ENCODE measurements around the gene PRSS21.
A peak's percentile ranks its signal among the peaks of the same experiment; 100 is the strongest.

PRSS21 gene, protein sequence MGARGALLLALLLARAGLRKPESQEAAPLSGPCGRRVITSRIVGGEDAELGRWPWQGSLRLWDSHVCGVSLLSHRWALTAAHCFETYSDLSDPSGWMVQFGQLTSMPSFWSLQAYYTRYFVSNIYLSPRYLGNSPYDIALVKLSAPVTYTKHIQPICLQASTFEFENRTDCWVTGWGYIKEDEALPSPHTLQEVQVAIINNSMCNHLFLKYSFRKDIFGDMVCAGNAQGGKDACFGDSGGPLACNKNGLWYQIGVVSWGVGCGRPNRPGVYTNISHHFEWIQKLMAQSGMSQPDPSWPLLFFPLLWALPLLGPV

DNA sequence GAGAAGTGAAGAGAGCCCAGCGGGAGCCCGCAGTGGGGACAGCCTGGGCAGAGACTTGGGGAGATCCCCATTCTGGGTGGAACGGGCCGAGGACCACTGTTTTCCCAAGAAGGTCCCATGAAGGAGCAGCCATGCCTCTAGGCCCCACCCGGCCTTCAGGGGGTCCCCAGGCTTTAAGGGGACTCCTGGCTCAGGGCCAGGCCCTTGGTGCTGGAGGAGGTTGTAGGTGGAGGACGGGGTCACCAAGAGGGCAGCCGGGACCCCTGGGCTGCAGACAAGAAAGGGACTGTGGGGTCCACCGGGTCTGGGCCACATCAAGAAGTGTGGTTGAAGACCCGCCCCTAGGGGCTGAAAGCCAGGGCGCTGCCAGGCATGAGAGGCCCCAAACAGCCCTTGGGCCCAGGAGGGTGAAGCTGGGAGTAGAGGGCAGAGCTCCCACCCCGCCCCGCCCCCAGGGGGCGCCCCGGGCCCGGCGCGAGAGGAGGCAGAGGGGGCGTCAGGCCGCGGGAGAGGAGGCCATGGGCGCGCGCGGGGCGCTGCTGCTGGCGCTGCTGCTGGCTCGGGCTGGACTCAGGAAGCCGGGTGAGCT is at the start of gene PRSS21:
Gene PRSS21, plus strand, starts transcription at position 487 of the 589 bp plus-strand sequence. Its CDS starts 32 bp downstream, at position 519.
- ChIA-PET POLR2A (no interaction called here), CTCF (no interaction called here)
- DNase-seq (ENCODE audit: extremely low spot score): no peak
- peak; percentile 28 for TF ChIP-seq CTCF (IDR thresholded peaks at IDR 0.05; ENCODE audit: control extremely low read depth, extremely low read depth, low read depth, missing control alignments)

DNA sequence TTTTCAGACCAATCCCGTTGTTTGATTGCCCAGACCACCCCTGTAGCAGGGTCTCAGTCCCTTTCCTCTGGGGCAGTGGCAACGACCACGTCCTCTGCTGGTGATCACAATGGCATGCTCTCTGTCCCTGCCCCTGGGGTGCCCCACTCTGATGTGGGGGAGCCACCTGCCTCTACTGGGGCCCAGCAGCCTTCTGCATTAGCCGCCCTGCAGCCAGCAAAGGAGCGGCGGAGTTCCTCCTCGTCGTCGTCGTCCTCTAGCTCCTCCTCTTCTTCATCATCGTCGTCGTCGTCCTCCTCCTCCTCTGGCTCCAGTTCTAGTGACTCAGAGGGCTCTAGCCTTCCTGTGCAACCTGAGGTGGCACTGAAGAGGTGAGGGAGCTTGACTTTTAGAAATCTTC is 49.1 kb upstream of the PRSS21 start:
- ChIA-PET POLR2A (interaction anchor here (0.7 to 1.4 kb wide), 4 partner anchors 9 to 95 kb away, joined by 3 to 7 read pairs (median 4); no protein-coding TSS in a partner anchor), CTCF (interaction anchor here (2.1 kb wide), 1 partner anchor 15 kb away, joined by 4 read pairs; no protein-coding TSS in a partner anchor)
- DNase-seq (ENCODE audit: extremely low spot score): no peak
- TF ChIP-seq CTCF (IDR thresholded peaks at IDR 0.05; ENCODE audit: control extremely low read depth, extremely low read depth, low read depth, missing control alignments): no peak

DNA sequence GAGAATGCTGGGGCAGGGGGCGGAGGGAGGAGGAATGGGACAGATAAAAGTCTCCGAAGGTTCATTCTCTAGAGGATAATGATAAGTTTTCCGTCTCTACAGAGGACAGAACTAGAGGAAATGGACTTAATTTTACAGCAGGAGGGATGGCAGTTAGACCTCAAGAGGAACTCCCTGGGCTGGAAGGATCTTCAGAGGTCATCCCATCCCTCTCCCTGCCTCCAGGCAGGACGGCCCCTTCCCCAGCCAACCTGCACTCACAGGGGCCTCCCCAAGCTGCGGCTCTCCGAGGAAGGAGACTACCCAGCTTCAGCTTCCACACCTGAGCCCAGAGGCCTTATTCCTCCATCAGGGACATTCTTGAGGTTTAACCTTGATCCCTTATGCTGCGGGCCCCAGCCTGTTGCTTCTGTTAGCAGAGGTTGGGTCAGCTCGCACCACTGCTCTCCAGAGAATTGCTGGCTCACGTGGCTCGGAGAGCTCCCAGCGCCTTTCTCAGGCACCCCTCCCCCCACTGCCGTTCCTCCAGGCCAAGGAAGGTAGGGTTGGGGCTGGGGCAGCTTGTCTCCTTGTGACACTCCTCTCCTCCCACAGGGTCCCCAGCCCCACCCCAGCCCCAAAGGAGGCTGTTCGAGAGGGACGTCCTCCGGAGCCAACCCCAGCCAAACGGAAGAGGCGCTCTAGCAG is 48.5 kb upstream of the PRSS21 start:
- no peak for DNase-seq (ENCODE audit: extremely low spot score)
- ChIA-PET CTCF (no interaction called here), POLR2A (interaction anchor here (0.9 to 1.6 kb wide), 4 partner anchors 11 to 27 kb away, joined by 3 to 7 read pairs (median 4); no protein-coding TSS in a partner anchor)
- no peak for TF ChIP-seq CTCF (IDR thresholded peaks at IDR 0.05; ENCODE audit: control extremely low read depth, extremely low read depth, low read depth, missing control alignments)

DNA sequence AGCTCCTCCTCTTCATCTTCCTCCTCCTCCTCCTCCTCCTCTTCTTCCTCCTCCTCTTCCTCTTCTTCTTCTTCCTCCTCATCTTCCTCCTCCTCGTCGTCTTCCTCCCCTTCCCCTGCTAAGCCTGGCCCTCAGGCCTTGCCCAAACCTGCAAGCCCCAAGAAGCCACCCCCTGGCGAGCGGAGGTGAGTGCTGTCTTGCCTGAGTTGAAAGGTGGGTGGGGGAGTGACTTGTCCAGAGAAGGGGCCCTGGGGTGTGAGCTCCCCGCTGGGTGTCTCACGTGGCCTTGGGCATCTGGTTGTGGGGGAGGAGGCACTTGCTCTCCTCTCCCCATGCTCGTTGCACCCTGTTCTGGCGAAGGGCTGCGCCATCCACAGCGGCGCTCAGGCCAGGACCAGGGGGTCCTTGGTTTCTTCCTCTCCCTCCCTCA is 47.9 kb upstream of the PRSS21 start:
- DNase-seq (ENCODE audit: extremely low spot score): no peak
- CTCF ChIA-PET: no interaction called here
- TF ChIP-seq CTCF (IDR thresholded peaks at IDR 0.05; ENCODE audit: control extremely low read depth, extremely low read depth, low read depth, missing control alignments): no peak
- POLR2A ChIA-PET: interaction anchor here (0.9 to 1.6 kb wide), 4 partner anchors 13 to 27 kb away, joined by 3 to 4 read pairs (median 4); no protein-coding TSS in a partner anchor

DNA sequence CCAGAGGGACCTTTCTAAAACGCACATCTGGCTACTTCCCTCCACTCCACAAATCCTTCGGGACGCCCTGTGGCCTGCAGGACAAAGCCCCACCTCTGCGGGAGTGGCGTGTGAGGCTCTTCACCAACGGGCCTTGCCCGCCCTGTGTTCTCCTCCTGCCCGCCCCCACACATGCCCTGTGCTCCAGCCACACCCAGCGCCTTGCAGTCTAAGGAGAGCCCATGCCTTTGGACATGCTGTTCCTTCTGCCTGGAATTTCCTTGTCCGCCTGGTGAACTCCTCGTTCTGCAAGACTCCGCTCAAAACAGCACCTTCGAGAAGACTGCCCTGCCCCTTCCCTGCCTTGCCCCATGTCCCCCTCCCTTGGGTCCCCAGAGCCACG is 47.4 kb upstream of the PRSS21 start:
- CTCF ChIA-PET: no interaction called here
- no peak for DNase-seq (ENCODE audit: extremely low spot score)
- TF ChIP-seq CTCF (IDR thresholded peaks at IDR 0.05; ENCODE audit: control extremely low read depth, extremely low read depth, low read depth, missing control alignments): no peak
- POLR2A ChIA-PET: interaction anchor here (1.0 to 1.6 kb wide), 3 partner anchors 12 to 16 kb away, joined by 3 to 4 read pairs (median 4); no protein-coding TSS in a partner anchor

Data from GM10248 (cell line).